ENCODE measurements around the gene MAML3. TPM values are rescaled to one million over a fixed set of nuclear protein-coding genes. Genes with fewer than 3 reads are reported as not detected.
A peak's percentile ranks its signal among the peaks of the same experiment; 100 is the strongest.

Gene MAML3
- total RNA-seq, 1 donor from 2014 or later, result 13.9 TPM

GRCh38 chr4:139900964-139901376 is 253.0 kb downstream of the MAML3 start:
- no peak for DNase-seq (ENCODE audit: low spot score)

- no peak for DNase-seq (ENCODE audit: low spot score)
Measured at GRCh38 chr4:139899346-139899745, 254.6 kb downstream of the MAML3 start.

- DNase-seq (ENCODE audit: low spot score), result no peak
Measured at GRCh38 chr4:139898293-139898692, 255.7 kb downstream of the MAML3 start.

DNA sequence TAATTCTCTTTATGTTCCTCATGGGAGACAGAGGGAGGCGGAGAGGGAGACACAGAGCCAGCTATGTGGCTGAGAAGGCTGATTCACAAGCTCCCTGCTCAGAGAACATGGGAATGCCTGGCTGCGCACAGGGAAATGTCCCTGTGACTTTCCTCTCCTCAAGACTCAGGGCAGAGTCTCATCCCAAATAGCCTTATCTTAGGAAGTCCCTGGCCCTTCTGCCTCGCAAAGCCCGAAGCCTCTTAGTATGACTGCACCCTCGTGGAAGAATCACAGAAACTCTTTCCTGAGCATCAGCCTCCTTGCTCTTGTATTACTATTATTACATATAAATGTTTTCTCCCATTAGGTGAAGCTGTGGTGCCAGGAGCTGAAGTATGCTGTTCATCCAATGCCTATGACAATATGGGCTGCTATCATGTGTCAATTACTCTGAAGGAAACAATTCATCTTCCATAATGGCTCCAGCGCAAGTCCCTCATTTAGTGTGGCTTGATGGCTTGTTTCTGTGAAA is 257.8 kb downstream of the MAML3 start:
- DNase-seq (ENCODE audit: low spot score), result no peak

- no peak for DNase-seq (ENCODE audit: low spot score)
Measured at GRCh38 chr4:139893801-139894200, 260.2 kb downstream of the MAML3 start.

DNA sequence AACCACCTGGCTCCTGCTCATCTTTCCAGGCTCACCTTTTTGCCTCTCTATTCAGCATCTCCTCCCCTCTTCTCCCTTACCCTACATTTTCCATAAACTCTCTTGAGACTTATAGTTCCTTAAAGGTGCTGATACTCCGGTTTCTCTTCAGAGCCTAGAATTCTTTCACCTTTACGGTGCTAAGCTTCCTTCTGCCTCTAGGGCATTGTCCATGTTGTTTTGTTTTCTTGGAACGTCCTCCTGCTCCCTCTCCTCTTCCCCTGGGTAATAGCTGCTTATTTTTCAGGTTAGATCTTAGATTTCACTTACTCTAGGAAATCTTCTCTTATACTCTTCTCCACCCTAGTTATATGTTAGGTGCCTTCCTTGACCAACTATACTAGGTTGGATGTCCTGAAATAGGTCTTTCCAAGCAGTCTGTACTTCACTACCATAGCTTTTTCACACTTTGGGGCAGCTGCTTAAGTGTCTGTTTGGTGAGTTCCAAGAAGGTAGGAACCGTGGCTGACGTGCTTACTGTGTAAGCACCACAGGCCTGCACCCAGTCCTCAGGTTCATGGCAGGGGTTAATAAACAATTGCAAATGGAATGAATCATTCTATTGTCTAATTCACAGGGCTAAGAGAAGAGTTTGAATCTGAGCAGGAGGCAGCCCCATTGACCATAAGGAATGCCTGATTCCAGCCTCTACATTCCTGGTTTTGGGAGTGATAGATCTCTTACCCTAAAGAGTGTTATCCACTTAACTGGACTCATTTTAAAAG is 260.8 kb downstream of the MAML3 start:
- no peak for DNase-seq (ENCODE audit: low spot score)

DNA sequence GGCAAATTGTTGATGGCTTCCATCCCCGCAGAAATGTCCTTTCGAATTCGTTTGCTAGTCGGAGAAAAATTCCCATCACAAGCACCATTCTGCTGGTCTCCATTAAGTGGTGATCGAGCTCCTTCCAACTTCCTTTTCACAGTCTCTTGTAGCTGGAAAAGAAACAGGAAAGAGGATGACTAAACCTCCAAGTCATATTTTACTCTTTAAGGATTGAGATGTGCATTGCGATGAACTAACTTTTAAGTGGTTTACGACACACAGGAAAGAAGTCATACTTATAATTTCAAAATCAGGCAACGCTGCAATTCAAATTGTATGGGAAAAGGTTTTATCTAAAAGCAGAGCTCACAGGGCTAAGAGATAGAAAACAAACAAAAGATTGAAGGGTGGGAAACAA is 263.2 kb downstream of the MAML3 start:
- no peak for DNase-seq (ENCODE audit: low spot score)

GRCh38 chr4:139889901-139890300 is 264.1 kb downstream of the MAML3 start:
- no peak for DNase-seq (ENCODE audit: low spot score)

DNA sequence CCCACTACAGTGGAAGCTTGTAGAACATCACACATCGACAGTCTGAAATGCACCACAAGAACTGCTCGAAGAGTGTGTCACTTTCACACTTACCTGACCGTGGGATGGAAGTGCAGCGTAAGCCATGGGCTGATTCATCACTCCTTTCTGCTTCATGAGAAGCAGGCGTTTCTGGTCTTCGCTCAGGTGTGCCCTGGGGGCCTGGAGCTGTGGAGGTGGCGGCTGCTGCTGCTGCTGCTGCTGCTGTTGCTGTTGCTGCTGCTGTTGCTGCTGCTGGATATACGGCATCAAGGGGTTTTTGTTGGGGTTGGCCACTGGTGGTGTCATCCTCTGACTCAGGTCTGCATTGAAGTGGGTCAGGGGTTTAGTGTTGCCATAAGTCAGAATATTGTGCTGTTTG is 264.7 kb downstream of the MAML3 start:
- no peak for DNase-seq (ENCODE audit: low spot score)

GRCh38 chr4:139887962-139888735 is 265.8 kb downstream of the MAML3 start:
- no peak for DNase-seq (ENCODE audit: low spot score)

- DNase-seq (ENCODE audit: low spot score), result no peak
Measured at GRCh38 chr4:139887376-139887802, 266.6 kb downstream of the MAML3 start.

DNA sequence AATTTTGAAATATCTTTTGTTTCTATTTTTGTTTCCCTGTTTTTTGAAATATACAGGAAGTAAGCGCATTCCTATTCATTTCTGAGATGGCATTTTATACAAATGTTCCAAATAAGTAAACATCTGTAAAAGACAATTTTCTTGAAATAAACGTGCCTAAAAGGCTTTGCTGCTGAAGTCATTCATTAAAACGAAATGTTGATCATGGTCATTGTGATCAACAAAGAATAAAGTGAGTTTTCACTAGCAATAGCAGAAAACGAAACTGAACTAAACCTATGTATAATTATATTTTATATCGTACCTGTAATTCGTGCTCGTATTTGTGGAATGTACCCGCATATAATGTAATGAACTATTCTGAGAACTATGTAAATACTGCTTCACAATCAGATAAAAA is 267.2 kb downstream of the MAML3 start:
- no peak for DNase-seq (ENCODE audit: low spot score)

DNA sequence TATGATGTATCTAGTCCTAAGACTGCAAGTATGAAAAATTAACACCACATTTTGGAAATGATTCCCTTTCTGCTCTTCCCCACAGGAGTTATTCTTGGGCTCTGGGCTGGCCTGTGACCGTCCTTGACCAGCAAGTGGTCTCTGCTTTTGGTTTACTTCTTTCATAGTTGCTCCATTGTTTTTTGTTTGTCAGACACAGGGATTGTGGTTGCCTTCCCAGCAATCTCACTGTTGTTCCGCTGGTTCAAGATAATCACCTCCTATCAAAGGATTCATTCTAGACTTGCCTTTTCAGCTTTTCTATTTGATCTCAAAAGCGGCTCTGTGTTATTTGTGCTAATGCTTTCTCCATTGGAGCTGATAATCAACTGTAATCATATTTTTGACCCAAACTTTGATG is 269.5 kb downstream of the MAML3 start:
- no peak for DNase-seq (ENCODE audit: low spot score)

GRCh38 chr4:139880841-139881240 is 273.1 kb downstream of the MAML3 start:
- no peak for DNase-seq (ENCODE audit: low spot score)

DNA sequence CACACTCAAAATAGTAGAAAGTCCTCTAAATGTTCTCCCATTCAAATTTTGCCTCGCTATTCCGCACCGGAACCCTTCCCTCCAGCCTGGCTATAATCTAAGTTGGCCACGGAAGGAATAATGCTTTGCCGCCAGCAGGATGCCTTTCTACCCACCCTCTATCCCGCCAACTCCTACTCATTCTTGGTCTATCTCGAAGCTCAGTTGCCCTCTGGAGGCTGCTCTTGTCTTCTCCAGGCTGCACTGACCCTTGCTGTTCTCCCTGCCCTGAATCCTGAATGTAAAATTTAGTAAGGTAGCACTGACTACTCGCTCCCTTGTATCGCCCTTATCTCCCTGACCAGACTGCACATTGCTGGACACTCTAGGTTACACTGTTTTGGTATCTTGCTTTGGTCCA is 275.9 kb downstream of the MAML3 start:
- no peak for DNase-seq (ENCODE audit: low spot score)

DNA sequence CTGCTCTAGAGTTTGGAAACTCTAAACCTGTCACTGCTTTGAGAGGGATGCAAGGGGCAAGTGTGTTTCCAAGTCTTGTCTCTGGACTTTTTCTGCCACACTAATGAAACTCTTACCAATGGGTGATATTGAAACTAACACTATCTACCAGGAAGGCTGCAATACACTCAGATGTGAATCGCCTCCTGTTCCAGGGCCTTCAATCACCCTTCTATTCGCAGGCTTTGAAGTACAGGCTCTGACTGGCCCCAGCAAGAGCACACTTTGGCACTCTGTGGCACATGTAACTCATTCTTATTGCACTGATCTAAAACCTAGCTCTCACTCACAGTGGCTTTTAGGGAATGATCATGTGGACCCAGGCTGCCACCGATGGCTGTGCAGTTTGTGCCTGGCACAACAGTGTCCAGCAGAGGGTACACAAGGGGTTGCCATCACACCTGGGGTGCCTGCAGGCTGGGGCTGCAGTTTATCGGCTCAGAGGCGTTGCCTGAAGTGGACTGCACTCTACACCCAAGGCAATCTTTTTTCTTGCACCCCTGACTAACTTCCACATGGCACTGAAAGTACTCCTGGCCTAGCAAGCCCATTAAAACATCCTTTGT is 277.5 kb downstream of the MAML3 start:
- no peak for DNase-seq (ENCODE audit: low spot score)

GRCh38 chr4:139875411-139875825 is 278.6 kb downstream of the MAML3 start:
- DNase-seq (ENCODE audit: low spot score), result no peak

- DNase-seq (ENCODE audit: low spot score), result no peak
Measured at GRCh38 chr4:139873111-139873860, 280.7 kb downstream of the MAML3 start.

GRCh38 chr4:139872274-139872673 is 281.7 kb downstream of the MAML3 start:
- no peak for DNase-seq (ENCODE audit: low spot score)

DNA sequence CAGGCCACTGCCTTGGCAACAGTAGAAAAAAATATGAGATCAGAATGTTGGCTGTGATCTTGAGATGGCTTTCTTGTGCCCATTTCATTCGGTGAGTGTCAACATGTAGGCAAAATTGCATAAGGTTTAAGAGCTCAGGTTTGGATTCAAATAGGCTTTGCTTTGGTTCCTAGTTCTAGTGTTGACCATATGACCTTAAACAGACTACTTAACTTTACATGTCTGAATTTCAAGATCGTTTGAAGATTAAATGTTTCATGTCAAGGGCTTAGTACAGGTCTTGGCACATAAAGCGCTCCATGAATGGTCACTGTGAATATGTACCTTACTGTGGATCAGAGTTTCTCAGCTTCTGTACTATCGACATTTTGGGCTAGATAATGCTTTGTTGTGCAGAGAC is 284.2 kb downstream of the MAML3 start:
- no peak for DNase-seq (ENCODE audit: low spot score)

- peak; percentile 16 for DNase-seq (ENCODE audit: low spot score)
Measured at GRCh38 chr4:139866276-139866962, 287.6 kb downstream of the MAML3 start.
